Heart left ventricle (tissue), 16 donors: ENCODE data around the gene ARHGEF7. TPM values are rescaled to one million over a fixed set of nuclear protein-coding genes. Genes with fewer than 3 reads are reported as not detected.

Experiments
- ATAC-seq, 4 donors: fragments of 200-7000 bp; cut with Tn5 transposase; one replicate each; pipeline ENCODE4 v1.9.1; 2020 to 2022; ENCODE audit warnings: moderate library complexity in 4 of 4, mild to moderate bottlenecking in 3 of 4, moderate number of reproducible peaks in 1 of 4
- DNase-seq, 5 donors: peaks; one replicate each; pipeline ENCODE4 v3.0.0-alpha.2; 2020
- H3K27ac ChIP-seq, 12 donors: fragments of 200-600 bp; sonication (generic) in 4 of 12; one replicate each; pipeline versions ENCODE4 v1.5.0 to v1.8.0; 2016 to 2022; ENCODE audit warnings: mild to moderate bottlenecking in 2 of 12
- H3K27me3 ChIP-seq, 9 donors: fragments of 200-600 bp; sonication (generic) in 2 of 9; one replicate each; pipeline versions ENCODE4 v1.5.1 to v1.8.0; 2016 to 2022; ENCODE audit warnings: mild to moderate bottlenecking in 3 of 9
- H3K36me3 ChIP-seq, 9 donors: fragments of 200-600 bp; sonication (generic) in 2 of 9; one replicate each; pipeline versions ENCODE4 v1.5.0 to v1.8.0; 2018 to 2022; ENCODE audit warnings: mild to moderate bottlenecking in 2 of 9
- H3K4me1 ChIP-seq, 12 donors: fragments of 200-600 bp; sonication (generic) in 4 of 12; one replicate each; pipeline versions ENCODE4 v1.5.0 to v1.8.0; 2016 to 2022; ENCODE audit warnings: mild to moderate bottlenecking in 3 of 12
- H3K4me3 ChIP-seq, 12 donors: fragments of 200-600 bp; sonication (generic) in 4 of 12; one replicate each; pipeline versions ENCODE4 v1.5.0 to v1.8.0; 2017 to 2022; ENCODE audit warnings: mild to moderate bottlenecking in 9 of 12, moderate library complexity in 4 of 12
- H3K9me3 ChIP-seq, 12 donors: fragments of 200-600 bp; sonication (generic) in 4 of 12; one replicate each; pipeline versions ENCODE4 v1.5.0 to v1.8.0; 2016 to 2022; ENCODE audit warnings: mild to moderate bottlenecking in 1 of 12
- POLR2A ChIP-seq, 2 donors: fragments of 450-650 bp; IDR thresholded peaks; one replicate each; pipeline ENCODE4 v1.6.1; 2017; ENCODE audit warnings: antibody characterized with exemption in 2 of 2, mild to moderate bottlenecking in 2 of 2, moderate library complexity in 2 of 2
- WGBS, 4 donors: extraction: QIAGEN DNeasy Blood & Tissue Kit in 2 of 4; methylation state at CpG; one replicate each; pipeline versions ENCODE4 v1.1.5 to v1.1.7; 2013 to 2018; 5-methylcytosine and 5-hydroxymethylcytosine counted together
- intact Hi-C, 10 donors: fragments of 100-400 bp; cut with DNase I; formaldehyde crosslinking; loops; one replicate each; pipeline versions ENCODE4 v1.11.1 to v1.14.2; 2022
- polyA plus RNA-seq, 2 donors: library from polyadenylated mRNA; stranded (reverse); fragments of 200-250 nt; gene quantifications; one replicate each; pipeline ENCODE4 v1.2.3, GENCODE V29; 2013
- total RNA-seq, 9 donors: library from RNA; depleted of rRNA in 2 of 9; stranded (reverse); fragments of >200 nt in 2 of 9; fragmentation: NEBNext Ultra II Directional in 3 of 9; extraction: Animal tissue kit (Norgen Biotek cat#: 25700) in 3 of 9; gene quantifications; one replicate each; pipeline versions ENCODE4 v1.1.0 to v1.2.4, GENCODE V29; 2016 to 2023
- TF ChIP-seq, protein P1 (sequence below), 12 donors: fragments of 200-600 bp; sonication (generic) in 4 of 12; IDR thresholded peaks; one replicate each; pipeline versions ENCODE4 v1.5.0 to v1.8.0; 2018 to 2022; ENCODE audit warnings: antibody characterized with exemption in 12 of 12, mild to moderate bottlenecking in 5 of 12
- donor health status: ischemic (EF 13 %, LVEDD 7.1; RV severe dilation, severe dysfunction).
- donor health status: healthy with polysubstance abuse.
- donor health status: DM: no; HTN: yes; CAD: no.
- donor health status: DM: no; HTN: no; CAD: no.
- donor health status: ischemic (EF 25% LVEDD 6.9; RV normal size, moderate dysfunction).
- donor health status: ischemic (EF 25% LVEDD 5.7; RV mildly dilated, moderate dysfunction).
- donor health status: healthy.
- donor health status: DM: yes; HTN: yes; CAD: no.
- donor health status: ischemic (EF 35%, LVEDD 5.7; RV mildly dilated, moderate dysfunction).
- donor health status: nonischemic (EF 11% LVEDD 7.7; RV severe dilation, severe dysfunction).
- donor health status: DM: yes; HTN: yes; CAD: no.
- donor health status: PGD.
- donor health status: ischemic (EF 29% LVEDD 5.4; RV normal size, mild dysfunction).
- donor health status: nonischemic (EF 23%, LVEDD 6.1; RV moderate dilation, normal function).

Gene ARHGEF7
- total and polyA plus RNA-seq, 11 donors = 16.6 to 60.9 (median 37.5) TPM

DNA sequence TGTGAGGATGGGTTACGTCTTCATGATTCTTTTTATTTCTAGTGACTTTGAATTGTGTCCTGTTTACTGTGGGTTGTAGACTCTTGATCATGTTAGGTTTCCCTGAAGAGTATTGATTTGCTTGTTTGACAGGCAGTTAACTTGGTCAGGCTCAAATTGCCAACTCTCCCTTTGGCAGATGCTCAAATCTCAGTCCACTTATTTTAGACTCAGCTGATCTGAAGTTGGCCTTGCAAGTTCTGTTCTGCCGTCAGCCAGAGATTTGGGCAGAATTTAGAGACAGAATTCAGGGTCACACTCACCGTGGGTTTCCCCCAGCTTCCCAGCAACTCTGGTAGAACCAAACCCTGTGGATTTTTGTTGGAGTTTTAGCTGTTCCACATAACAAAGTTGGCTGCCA is 133.7 kb downstream of the ARHGEF7 start:
- no peak overlapping the region for H3K4me3 ChIP-seq
- no peak for TF ChIP-seq POLR2A (IDR thresholded peaks at IDR 0.05)
- TF ChIP-seq, protein P1, sequence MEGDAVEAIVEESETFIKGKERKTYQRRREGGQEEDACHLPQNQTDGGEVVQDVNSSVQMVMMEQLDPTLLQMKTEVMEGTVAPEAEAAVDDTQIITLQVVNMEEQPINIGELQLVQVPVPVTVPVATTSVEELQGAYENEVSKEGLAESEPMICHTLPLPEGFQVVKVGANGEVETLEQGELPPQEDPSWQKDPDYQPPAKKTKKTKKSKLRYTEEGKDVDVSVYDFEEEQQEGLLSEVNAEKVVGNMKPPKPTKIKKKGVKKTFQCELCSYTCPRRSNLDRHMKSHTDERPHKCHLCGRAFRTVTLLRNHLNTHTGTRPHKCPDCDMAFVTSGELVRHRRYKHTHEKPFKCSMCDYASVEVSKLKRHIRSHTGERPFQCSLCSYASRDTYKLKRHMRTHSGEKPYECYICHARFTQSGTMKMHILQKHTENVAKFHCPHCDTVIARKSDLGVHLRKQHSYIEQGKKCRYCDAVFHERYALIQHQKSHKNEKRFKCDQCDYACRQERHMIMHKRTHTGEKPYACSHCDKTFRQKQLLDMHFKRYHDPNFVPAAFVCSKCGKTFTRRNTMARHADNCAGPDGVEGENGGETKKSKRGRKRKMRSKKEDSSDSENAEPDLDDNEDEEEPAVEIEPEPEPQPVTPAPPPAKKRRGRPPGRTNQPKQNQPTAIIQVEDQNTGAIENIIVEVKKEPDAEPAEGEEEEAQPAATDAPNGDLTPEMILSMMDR (IDR thresholded peaks at IDR 0.05) = no peak
- peaks cover 0 to 97% (median 70%) of the 10 kb centered on the region in 9 donors for H3K36me3 ChIP-seq
- H3K9me3 ChIP-seq = no peaks in the 10 kb centered on the region
- peaks cover 0 to 66% (median 34%) of the 10 kb centered on the region in 12 donors for H3K4me1 ChIP-seq
- peak overlapping the region in 11 of 12 donors; percentile 9 to 71 (median 46) for H3K27ac ChIP-seq
- intact Hi-C loops = loop anchor here in 1 of 10 donors (5.0 kb wide), 1 partner anchor 33 kb away; no protein-coding TSS in a partner anchor
- no peaks in the 10 kb centered on the region for H3K27me3 ChIP-seq
- ATAC-seq (peak in 2 of 4 donors; percentile 15 to 30), DNase-seq (no peak)
- WGBS, 4 donors = 59 to 77% (median 61%) methylated on average over 3 of the region's 3 CpGs

DNA sequence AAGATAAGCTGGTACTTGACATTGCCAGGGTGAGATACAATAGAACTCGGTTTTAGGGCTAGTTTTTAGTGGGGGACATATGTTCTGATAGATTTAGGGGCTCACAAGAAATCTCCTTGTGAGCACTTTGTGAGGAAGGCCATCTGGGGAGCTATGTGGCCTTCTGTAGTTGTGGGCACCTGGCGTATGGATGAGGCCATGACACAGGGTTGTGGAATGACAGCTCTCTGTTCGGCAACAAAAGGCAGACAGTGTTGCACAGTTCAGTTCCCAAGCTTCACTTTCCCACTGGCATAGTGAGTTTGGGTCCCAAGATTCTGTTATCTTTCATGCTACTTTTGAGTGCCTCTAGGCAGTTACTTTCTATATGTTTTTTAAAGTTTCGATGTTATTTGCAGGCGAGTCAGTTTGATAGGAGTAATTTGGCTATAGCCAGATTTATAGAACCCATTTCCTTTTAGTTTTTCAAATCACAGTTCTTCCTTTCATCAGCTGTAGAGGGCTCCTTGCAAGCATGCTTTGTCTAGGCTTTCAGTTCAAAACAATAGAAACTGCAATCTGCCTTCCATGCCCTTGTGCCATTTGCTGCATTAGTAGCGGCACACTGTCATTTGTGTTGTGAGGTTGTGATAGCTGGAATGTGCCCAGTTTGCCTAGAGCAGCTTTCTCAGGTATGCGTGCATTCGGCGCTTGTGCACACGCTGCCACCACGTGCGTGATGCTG is 134.7 kb downstream of the ARHGEF7 start:
- H3K27me3 ChIP-seq = no peaks in the 10 kb centered on the region
- ATAC-seq (no peak), DNase-seq (no peak)
- no peaks in the 10 kb centered on the region for H3K9me3 ChIP-seq
- peaks cover 0 to 92% (median 60%) of the 10 kb centered on the region in 9 donors for H3K36me3 ChIP-seq
- TF ChIP-seq, protein P1 (IDR thresholded peaks at IDR 0.05) = no peak
- no peak for TF ChIP-seq POLR2A (IDR thresholded peaks at IDR 0.05)
- H3K4me3 ChIP-seq = no peak overlapping the region
- H3K27ac ChIP-seq = peak overlapping the region in 9 of 12 donors; percentile 31 to 71 (median 58)
- intact Hi-C loops = loop anchor here in 1 of 10 donors (5.0 kb wide), 1 partner anchor 33 kb away; no protein-coding TSS in a partner anchor
- WGBS, 4 donors = 85 to 86% (median 85%) methylated on average over 12 of the region's 12 CpGs
- H3K4me1 ChIP-seq = peaks cover 0 to 67% (median 34%) of the 10 kb centered on the region in 12 donors

DNA sequence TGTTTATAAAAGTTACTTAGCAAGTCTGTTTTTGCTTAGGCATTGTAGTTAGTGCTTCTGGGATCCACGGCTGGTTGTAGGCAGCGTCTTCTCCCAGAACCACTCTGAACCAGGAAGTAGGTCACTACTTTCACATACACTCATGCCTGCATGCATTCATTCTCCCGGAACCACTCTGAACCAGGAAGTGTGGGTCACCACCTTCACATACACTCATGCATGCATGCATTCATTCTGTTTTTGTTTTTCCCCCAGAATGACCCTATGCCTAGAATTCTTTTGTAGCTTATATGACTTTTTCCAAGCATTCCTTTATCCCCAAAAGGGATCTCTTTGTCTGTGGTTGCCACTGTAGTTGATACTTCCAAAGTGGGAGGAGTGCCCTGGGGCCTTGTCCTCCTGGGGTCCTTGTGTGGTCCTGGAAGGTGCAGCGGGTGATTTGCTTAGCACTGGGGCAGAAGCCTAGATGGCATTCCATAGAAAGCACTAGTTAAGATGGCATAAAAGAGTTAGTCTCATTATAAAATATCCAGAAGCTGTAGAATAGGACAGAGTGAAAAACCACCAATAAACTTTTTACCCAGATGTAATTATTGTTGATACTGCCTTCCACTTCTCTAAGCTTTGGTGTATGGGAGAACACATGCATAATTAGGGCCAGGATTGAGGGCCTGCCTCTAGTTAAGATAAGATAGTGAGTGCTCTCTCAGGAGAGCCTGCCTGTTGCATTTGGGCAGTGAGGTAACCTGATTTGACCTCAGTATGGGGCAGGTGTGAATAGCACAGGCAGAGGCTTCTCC is 136.7 kb downstream of the ARHGEF7 start:
- WGBS, 4 donors = 79 to 87% (median 84%) methylated on average over 4 of the region's 4 CpGs
- Histone ChIP-seq H3K27ac (peak overlapping the region in 9 of 12 donors; percentile 43 to 77 (median 66)), H3K4me1 (peaks cover 0 to 65% (median 34%) of the 10 kb centered on the region in 12 donors), H3K4me3 (no peak overlapping the region), H3K27me3 (no peaks in the 10 kb centered on the region), H3K36me3 (peaks cover 0 to 85% (median 53%) of the 10 kb centered on the region in 9 donors), H3K9me3 (no peaks in the 10 kb centered on the region)
- ATAC-seq (peak; percentile 37 to 51 (median 42)), DNase-seq (no peak)
- no peak for TF ChIP-seq POLR2A (IDR thresholded peaks at IDR 0.05)
- TF ChIP-seq, protein P1 (IDR thresholded peaks at IDR 0.05) = no peak
- intact Hi-C loops = no loop called here
